Upper lobe of left lung (tissue), 6 donors: ENCODE results near the gene STXBP6. TPM values are rescaled to one million over a fixed set of nuclear protein-coding genes. Genes with fewer than 3 reads are reported as not detected.

Experiments used
- ATAC-seq, 2 donors: fragments of 200-7000 bp; cut with Tn5 transposase; one replicate each; pipeline ENCODE4 v1.9.1; 2022; ENCODE audit warnings: mild to moderate bottlenecking in 2 of 2, moderate library complexity in 2 of 2; ENCODE audit not compliant: low FRiP score in 2 of 2
- DNase-seq, 2 donors: peaks; one replicate each; pipeline ENCODE4 v3.0.0-alpha.2; 2019 to 2020
- H3K27ac ChIP-seq, 4 donors: fragments of 200-600 bp; sonication (generic); one replicate each; pipeline ENCODE4 v1.5.1; 2016 to 2019
- H3K27me3 ChIP-seq, 4 donors: fragments of 200-600 bp; sonication (generic); one replicate each; pipeline ENCODE4 v1.5.1; 2017 to 2019
- H3K36me3 ChIP-seq, 4 donors: fragments of 200-600 bp; sonication (generic); one replicate each; pipeline ENCODE4 v1.5.1; 2016 to 2019
- H3K4me1 ChIP-seq, 4 donors: fragments of 200-600 bp; sonication (generic); one replicate each; pipeline ENCODE4 v1.5.1; 2018 to 2019
- H3K4me3 ChIP-seq, 4 donors: fragments of 200-600 bp; sonication (generic); one replicate each; pipeline ENCODE4 v1.5.1; 2017 to 2019; ENCODE audit warnings: mild to moderate bottlenecking in 2 of 4, moderate library complexity in 1 of 4
- H3K9me3 ChIP-seq, 4 donors: fragments of 200-600 bp; sonication (generic); one replicate each; pipeline ENCODE4 v1.5.1; 2018 to 2019
- EP300 ChIP-seq, 4 donors: sonication (generic); formaldehyde crosslinking; IDR thresholded peaks; one replicate each; pipeline ENCODE4 v1.5.1; 2017; ENCODE audit warnings: antibody characterized with exemption in 4 of 4, control low read depth in 2 of 4
- POLR2A ChIP-seq, 4 donors: fragments of 450-650 bp; IDR thresholded peaks; one replicate each; pipeline ENCODE4 v1.5.1; 2016 to 2017; ENCODE audit warnings: antibody characterized with exemption in 4 of 4, mild to moderate bottlenecking in 2 of 4
- POLR2AphosphoS5 ChIP-seq, 2 donors: sonication (generic); formaldehyde crosslinking; IDR thresholded peaks; one replicate each; pipeline ENCODE4 v1.5.1; 2017; ENCODE audit warnings: antibody characterized with exemption in 2 of 2
- WGBS, 2 donors: methylation state at CpG; one replicate each; pipeline ENCODE4 v1.1.5; 2017 to 2018; 5-methylcytosine and 5-hydroxymethylcytosine counted together
- total RNA-seq, 6 donors: library from RNA; depleted of rRNA in 4 of 6; stranded (reverse); fragments of >200 nt in 4 of 6; gene quantifications; one replicate each; pipeline versions ENCODE4 v1.1.0 to v1.2.1, GENCODE V29; 2016 to 2021
- TF ChIP-seq, protein P1 (sequence below), 6 experiments: fragments of 450-650 bp in 4 of 6; fragments of 200-600 bp in 2 of 6; sonication (generic) in 2 of 6; IDR thresholded peaks; one replicate each; pipeline ENCODE4 v1.5.1; 2016 to 2019; ENCODE audit warnings: antibody characterized with exemption in 6 of 6
- donor health status: DM: no; HTN: no; CAD: no; lungs with moderate emphysema.
- donor health status: DM: no; HTN: yes; CAD: no; lungs with severe emphysema.

STXBP6 gene
- total RNA-seq, 6 donors from 2014 or later = 13.6 to 38.3 (median 23.7) TPM

DNA sequence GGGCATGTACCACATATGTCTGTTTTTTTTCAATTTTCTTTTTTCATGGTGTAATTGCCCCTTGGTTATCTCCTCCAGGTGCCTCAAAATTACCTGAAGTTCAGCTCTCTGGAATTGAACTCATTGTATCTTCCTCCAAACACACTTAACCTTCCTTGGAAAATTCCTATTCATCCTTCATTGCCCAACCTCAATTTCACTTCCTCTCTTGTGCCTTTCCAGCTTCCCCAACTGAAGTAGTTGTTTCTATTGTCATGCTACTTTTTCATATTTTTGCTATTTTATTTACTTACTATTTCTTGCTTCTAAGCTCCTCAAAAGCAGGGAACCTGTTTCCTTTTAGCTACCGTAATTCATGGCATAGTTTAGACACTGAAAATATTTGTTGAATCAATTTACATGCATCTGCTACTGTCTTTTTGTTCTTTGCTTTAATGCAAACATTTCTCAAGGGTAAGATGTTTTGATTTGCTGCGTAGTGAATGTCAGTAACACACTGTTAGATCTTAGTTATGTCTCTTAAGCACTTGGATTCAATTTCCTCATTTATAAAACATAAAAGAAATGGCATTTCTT is 37.0 kb upstream of the STXBP6 start:
- ATAC-seq = no peak
- TF ChIP-seq EP300 (IDR thresholded peaks at IDR 0.05) (no peak), POLR2AphosphoS5 (IDR thresholded peaks at IDR 0.05) (no peak), POLR2A (IDR thresholded peaks at IDR 0.05) (no peak)
- TF ChIP-seq, protein P1, sequence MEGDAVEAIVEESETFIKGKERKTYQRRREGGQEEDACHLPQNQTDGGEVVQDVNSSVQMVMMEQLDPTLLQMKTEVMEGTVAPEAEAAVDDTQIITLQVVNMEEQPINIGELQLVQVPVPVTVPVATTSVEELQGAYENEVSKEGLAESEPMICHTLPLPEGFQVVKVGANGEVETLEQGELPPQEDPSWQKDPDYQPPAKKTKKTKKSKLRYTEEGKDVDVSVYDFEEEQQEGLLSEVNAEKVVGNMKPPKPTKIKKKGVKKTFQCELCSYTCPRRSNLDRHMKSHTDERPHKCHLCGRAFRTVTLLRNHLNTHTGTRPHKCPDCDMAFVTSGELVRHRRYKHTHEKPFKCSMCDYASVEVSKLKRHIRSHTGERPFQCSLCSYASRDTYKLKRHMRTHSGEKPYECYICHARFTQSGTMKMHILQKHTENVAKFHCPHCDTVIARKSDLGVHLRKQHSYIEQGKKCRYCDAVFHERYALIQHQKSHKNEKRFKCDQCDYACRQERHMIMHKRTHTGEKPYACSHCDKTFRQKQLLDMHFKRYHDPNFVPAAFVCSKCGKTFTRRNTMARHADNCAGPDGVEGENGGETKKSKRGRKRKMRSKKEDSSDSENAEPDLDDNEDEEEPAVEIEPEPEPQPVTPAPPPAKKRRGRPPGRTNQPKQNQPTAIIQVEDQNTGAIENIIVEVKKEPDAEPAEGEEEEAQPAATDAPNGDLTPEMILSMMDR (IDR thresholded peaks at IDR 0.05) = no peak
- DNase-seq = no peak
- Histone ChIP-seq H3K36me3 (no peaks in the 10 kb centered on the region), H3K27me3 (no peaks in the 10 kb centered on the region), H3K27ac (no peak overlapping the region), H3K4me1 (no peaks in the 10 kb centered on the region), H3K9me3 (no peaks in the 10 kb centered on the region), H3K4me3 (no peak overlapping the region)
- WGBS, 2 donors = 40 to 54% methylated on average over 2 of the region's 2 CpGs

DNA sequence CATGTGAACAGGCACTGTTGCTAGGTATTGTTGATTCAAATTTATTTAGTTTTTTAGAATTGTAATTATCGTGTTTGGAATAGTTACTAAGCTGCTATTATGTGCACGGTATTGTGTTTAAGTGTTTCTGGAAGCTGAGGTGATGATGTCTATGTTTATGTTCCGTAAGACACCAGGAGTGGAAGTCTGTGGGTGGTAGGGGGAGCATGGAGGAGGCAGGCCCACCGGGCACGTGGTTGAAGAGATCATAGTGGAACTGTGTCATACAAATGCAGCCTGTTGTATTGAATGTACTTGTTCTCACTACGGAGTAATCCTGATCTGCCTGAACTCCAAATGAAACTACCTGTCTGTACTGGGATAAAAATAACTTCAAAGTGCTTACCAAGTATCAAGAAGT is 36.1 kb upstream of the STXBP6 start:
- Histone ChIP-seq H3K27ac (no peak overlapping the region), H3K4me3 (no peak overlapping the region), H3K4me1 (no peaks in the 10 kb centered on the region), H3K36me3 (no peaks in the 10 kb centered on the region), H3K27me3 (no peaks in the 10 kb centered on the region), H3K9me3 (no peaks in the 10 kb centered on the region)
- DNase-seq (no peak), ATAC-seq (no peak)
- TF ChIP-seq POLR2AphosphoS5 (IDR thresholded peaks at IDR 0.05) = no peak
- TF ChIP-seq, protein P1 (IDR thresholded peaks at IDR 0.05) = no peak
- no peak for TF ChIP-seq POLR2A (IDR thresholded peaks at IDR 0.05)
- no peak for TF ChIP-seq EP300 (IDR thresholded peaks at IDR 0.05)
- 63 to 79% methylated on average over 6 of the region's 6 CpGs for WGBS, 2 donors

DNA sequence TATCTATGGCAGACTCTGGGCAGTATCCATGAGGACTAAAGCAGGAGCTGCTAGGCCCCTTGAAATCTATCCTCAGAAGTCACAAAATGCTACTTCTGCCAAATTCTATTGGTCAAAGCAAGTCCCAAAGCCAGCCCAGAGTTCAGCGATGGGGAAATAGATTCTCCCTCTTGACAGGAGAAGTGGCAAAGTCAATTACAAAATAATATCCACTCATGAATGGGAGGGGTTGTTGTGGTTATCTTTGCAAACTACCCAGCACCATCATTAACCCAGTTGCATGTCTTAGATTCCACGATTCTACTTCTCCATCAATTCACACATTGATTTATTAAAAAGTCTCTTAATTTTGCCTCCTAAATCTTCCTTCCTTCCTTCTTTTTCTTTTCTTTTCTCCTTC is 30.7 kb upstream of the STXBP6 start:
- ATAC-seq (no peak), DNase-seq (no peak)
- Histone ChIP-seq H3K4me1 (no peaks in the 10 kb centered on the region), H3K4me3 (no peak overlapping the region), H3K36me3 (no peaks in the 10 kb centered on the region), H3K27ac (no peak overlapping the region), H3K27me3 (no peaks in the 10 kb centered on the region), H3K9me3 (no peaks in the 10 kb centered on the region)
- WGBS, 2 donors = 73 to 87% methylated on average over 2 of the region's 2 CpGs
- TF ChIP-seq POLR2AphosphoS5 (IDR thresholded peaks at IDR 0.05) (no peak), EP300 (IDR thresholded peaks at IDR 0.05) (no peak), POLR2A (IDR thresholded peaks at IDR 0.05) (no peak)
- TF ChIP-seq, protein P1 (IDR thresholded peaks at IDR 0.05) = no peak

DNA sequence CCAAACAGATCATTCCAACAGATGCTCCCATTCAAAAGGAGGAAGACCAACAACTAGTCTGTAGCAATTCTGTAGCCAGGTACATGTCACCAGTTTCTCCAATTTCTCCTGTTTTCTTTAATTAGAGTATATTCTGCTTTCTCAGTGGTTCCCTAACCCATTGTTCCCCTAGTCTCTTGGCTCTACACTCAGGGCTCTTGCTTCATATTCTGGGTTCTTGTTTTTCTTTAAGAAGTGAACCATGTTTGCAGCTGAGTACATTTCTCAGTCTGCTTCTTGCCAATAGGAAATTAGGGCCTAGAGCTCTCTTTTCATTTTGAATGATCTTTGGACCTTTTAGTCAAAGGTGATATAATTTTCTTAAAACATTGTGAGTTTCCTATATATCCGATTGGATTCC is 29.4 kb upstream of the STXBP6 start:
- Histone ChIP-seq H3K36me3 (no peaks in the 10 kb centered on the region), H3K9me3 (no peaks in the 10 kb centered on the region), H3K4me1 (no peaks in the 10 kb centered on the region), H3K4me3 (no peak overlapping the region), H3K27me3 (no peaks in the 10 kb centered on the region), H3K27ac (no peak overlapping the region)
- 84 to 100% methylated on average over 1 of the region's 1 CpG for WGBS, 2 donors
- TF ChIP-seq POLR2A (IDR thresholded peaks at IDR 0.05) = no peak
- TF ChIP-seq, protein P1 (IDR thresholded peaks at IDR 0.05) = no peak
- no peak for TF ChIP-seq EP300 (IDR thresholded peaks at IDR 0.05)
- TF ChIP-seq POLR2AphosphoS5 (IDR thresholded peaks at IDR 0.05) = no peak
- ATAC-seq = no peak
- DNase-seq = no peak

DNA sequence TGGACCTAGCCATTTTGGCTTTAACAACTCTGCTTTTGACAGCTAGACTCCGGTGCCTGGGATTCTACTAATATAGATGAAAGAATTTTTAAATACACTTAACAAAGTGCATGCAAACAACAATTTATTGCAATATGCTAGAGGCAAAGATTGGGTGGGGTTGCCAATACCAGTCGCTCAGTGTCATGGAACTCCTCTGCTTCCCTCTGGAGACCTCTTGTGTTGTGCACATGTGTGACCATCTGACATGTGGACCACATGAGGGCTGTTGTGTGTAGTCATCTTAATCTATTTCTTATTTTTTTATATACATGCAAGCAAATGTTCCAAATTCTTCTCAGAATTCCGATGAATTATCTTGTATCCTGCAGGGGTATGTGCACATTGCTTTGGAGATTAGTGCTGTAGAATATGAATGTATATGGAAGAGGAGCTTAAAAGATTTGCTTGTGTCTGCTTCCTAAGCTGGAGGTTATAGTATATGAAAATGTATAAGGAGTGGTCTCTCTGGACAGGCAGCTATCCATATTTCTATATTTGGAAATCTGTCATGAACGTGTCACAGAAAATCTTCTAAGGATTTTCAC is 24.2 kb upstream of the STXBP6 start:
- Histone ChIP-seq H3K9me3 (no peaks in the 10 kb centered on the region), H3K36me3 (no peaks in the 10 kb centered on the region), H3K4me1 (no peaks in the 10 kb centered on the region), H3K4me3 (no peak overlapping the region), H3K27ac (no peak overlapping the region), H3K27me3 (no peaks in the 10 kb centered on the region)
- ATAC-seq (no peak), DNase-seq (no peak)
- 85 to 89% methylated on average over 4 of the region's 4 CpGs for WGBS, 2 donors
- TF ChIP-seq POLR2AphosphoS5 (IDR thresholded peaks at IDR 0.05) (no peak), POLR2A (IDR thresholded peaks at IDR 0.05) (no peak), EP300 (IDR thresholded peaks at IDR 0.05) (no peak)
- TF ChIP-seq, protein P1 (IDR thresholded peaks at IDR 0.05) = no peak
